Measurements from ENCODE around the gene LDLRAP1. TPM values are rescaled to one million over a fixed set of nuclear protein-coding genes. Genes with fewer than 3 reads are reported as not detected.

The LDLRAP1 gene, protein sequence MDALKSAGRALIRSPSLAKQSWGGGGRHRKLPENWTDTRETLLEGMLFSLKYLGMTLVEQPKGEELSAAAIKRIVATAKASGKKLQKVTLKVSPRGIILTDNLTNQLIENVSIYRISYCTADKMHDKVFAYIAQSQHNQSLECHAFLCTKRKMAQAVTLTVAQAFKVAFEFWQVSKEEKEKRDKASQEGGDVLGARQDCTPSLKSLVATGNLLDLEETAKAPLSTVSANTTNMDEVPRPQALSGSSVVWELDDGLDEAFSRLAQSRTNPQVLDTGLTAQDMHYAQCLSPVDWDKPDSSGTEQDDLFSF
- 30.3 TPM for total RNA-seq
- long read RNA-seq, transcript LDLRAP1-201 (9 exons, 2,940 nt) = major isoform, 46 of 110 reads
- long read RNA-seq, partial matches to known transcripts = 5 of 110 reads
- long read RNA-seq, other reads (novel, unspliced or antisense) = 58 of 110 reads

DNA sequence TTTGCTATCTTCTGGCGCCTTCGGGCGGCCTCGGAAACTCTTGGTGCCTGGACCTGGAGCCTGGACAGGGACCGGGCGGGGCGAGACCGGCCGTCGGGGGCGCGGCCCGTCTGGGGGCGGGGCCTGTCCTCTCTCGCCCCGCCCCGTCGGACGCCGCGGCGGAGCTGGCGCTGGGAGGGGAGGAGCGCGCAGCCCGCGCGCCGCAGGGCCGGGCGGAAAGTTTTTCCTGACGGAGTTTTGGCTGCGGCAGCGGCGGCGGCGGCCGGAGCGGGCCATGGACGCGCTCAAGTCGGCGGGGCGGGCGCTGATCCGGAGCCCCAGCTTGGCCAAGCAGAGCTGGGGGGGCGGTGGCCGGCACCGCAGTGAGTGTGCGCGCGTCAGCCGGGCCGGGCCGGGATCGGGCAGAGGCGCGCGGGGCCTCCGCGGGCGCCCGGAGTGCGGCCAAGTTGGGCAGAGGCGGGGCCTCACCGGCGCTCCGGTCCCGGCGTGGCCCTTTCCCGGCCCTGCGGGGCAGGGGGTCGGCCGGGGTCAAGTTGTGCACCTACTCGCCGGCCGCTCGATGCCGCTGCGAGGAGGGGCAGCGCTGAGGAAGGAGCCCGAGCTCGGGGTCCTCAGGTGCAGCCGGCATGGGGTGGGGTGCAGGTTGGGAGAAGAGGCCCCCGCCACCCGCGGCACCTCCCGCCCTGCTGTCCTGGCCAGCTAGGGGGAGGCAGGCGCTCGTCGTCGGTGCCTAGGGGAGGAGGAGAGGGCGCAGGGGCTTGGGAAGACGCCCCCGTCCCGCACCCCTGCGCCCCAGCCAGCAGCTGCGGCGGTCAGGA, at the start of gene LDLRAP1:
Gene LDLRAP1 (plus strand): TSS at position 182 of the 818 bp plus-strand sequence. CDS start 93 bp downstream, at position 275.
- ATAC-seq (peak; percentile 97), DNase-seq (peak; percentile 83)
- intact Hi-C loops (cut with DNase I) = no loop called here
- Histone ChIP-seq H3K27me3 (ENCODE audit: low read depth) (no peaks in the 10 kb centered on the region), H3K27ac (peak within 1 kb of the TSS; percentile 90), H3K4me1 (peaks cover 38% of the 10 kb centered on the region), H3K9me3 (no peaks in the 10 kb centered on the region), H3K36me3 (no peaks in the 10 kb centered on the region), H3K4me3 (peak within 1 kb of the TSS; percentile 90)
- TF ChIP-seq, protein P1, sequence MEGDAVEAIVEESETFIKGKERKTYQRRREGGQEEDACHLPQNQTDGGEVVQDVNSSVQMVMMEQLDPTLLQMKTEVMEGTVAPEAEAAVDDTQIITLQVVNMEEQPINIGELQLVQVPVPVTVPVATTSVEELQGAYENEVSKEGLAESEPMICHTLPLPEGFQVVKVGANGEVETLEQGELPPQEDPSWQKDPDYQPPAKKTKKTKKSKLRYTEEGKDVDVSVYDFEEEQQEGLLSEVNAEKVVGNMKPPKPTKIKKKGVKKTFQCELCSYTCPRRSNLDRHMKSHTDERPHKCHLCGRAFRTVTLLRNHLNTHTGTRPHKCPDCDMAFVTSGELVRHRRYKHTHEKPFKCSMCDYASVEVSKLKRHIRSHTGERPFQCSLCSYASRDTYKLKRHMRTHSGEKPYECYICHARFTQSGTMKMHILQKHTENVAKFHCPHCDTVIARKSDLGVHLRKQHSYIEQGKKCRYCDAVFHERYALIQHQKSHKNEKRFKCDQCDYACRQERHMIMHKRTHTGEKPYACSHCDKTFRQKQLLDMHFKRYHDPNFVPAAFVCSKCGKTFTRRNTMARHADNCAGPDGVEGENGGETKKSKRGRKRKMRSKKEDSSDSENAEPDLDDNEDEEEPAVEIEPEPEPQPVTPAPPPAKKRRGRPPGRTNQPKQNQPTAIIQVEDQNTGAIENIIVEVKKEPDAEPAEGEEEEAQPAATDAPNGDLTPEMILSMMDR (IDR thresholded peaks at IDR 0.05) = no peak

DNA sequence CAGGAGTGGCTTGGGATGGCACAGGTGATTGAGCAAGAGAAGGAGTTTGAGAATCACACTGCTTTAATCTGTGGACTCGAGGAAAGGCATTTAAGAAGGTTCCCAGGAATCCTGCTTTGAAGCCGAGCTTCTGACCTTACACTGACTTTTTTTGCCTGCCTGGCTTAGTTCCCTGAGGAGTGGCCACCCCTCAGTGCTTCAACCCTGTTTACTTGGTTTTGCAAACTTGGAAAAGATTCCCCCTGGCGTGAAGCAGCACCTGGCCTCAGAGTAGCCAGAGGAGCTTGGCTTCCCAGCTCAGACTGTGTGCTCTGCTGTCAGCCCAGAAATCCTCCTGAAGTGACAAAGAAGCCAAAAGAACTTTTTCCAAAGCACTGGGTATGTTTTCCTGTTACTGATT, 48.5 kb upstream of the LDLRAP1 start:
- TF ChIP-seq, protein P1 (IDR thresholded peaks at IDR 0.05) = no peak
- ATAC-seq (peak; percentile 46 to 58), DNase-seq (no peak)
- Histone ChIP-seq H3K9me3 (no peaks in the 10 kb centered on the region), H3K27me3 (ENCODE audit: low read depth) (no peaks in the 10 kb centered on the region), H3K27ac (no peak overlapping the region), H3K4me3 (no peak overlapping the region), H3K4me1 (no peaks in the 10 kb centered on the region), H3K36me3 (peaks cover 82% of the 10 kb centered on the region)
- intact Hi-C loops (cut with DNase I) = no loop called here

DNA sequence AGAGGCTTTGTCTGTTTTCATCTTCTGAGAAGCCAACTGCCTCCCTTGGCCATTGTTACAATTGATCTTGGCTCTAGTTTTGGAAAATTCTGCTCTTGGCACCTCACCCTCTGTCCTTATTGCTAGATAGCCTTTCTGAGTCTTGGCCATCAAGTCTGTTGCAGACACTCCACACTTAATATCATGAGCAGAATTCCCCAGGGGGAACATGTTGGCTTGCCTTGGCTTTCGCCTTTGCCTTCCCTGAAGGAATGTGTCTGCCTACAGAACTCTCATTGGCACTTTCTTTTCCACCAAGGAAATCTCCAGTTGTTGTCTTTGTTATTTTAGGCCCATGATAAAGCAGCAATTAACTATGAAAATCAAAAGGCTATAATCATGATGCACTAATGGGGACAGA, 42.7 kb upstream of the LDLRAP1 start:
- intact Hi-C loops (cut with DNase I) = no loop called here
- TF ChIP-seq, protein P1 (IDR thresholded peaks at IDR 0.05) = no peak
- peaks cover 40% of the 10 kb centered on the region for H3K36me3 ChIP-seq
- H3K27me3 ChIP-seq (ENCODE audit: low read depth) = no peaks in the 10 kb centered on the region
- no peaks in the 10 kb centered on the region for H3K9me3 ChIP-seq
- DNase-seq (no peak), ATAC-seq (no peak)
- H3K27ac ChIP-seq = no peak overlapping the region
- H3K4me3 ChIP-seq = no peak overlapping the region
- H3K4me1 ChIP-seq = peaks cover 7% of the 10 kb centered on the region

DNA sequence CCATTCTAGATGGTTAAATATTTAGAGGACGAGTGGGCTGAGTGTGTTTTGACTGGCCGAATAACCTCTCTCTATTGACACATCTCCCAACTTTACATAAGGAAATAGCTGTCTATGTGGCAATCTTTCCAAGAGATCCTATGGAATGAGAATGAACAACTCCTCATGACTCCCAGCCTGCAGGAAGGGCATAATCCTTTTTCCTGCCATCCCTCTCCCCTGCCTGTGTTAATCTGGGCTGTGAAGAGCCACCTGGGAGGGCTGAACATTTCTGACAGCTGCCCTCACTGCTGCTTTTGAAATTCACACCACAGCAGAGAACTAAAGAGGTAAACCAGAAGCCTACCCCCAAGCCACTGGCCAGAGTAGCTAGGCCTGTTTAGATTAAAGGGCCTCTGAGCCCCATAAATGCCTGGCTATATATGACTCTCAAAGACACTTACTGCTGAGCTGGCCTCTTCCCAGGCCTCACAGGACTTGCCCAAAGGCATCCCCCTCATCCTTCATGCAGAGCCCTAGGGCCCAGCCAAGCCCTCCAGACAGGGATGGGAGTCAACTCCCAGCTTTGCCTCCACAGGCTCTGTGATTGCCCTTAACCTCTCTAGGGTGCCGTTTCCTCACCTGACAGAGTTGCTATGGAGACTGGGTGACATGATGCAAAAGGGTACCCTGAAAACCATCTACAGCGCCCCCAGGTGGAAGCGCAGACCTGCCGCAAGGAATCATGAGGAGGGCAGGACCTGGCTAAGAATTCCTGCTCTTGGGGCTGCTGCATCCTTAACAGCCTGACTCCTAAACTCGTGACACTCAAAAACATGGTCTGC, 42.0 kb upstream of the LDLRAP1 start:
- H3K4me3 ChIP-seq = no peak overlapping the region
- ATAC-seq (no peak), DNase-seq (no peak)
- no peaks in the 10 kb centered on the region for H3K9me3 ChIP-seq
- H3K27ac ChIP-seq = peak overlapping the region; percentile 24
- H3K36me3 ChIP-seq = peaks cover 33% of the 10 kb centered on the region
- no peaks in the 10 kb centered on the region for H3K27me3 ChIP-seq (ENCODE audit: low read depth)
- TF ChIP-seq, protein P1 (IDR thresholded peaks at IDR 0.05) = no peak
- H3K4me1 ChIP-seq = peaks cover 7% of the 10 kb centered on the region
- intact Hi-C loops (cut with DNase I) = no loop called here

DNA sequence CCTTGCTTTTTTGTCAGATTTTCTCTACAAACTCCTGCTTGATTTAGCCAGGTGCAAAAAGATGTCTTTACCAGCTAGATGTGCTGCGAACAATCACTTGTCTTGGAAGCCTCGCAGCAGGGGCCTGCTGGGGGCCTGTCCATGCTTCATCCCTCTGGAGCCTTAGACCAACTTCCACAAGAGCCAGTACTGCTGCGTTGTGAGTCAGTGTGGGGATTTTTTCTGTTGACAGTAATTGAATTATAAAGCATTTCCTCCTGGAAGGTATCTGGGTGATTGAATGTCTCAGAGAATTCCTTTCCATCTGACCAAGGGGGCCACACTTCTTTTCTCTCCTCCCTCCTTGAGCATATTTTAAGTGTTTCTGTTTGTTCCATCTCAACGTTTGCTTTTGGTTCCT, 40.4 kb upstream of the LDLRAP1 start:
- intact Hi-C loops (cut with DNase I) = no loop called here
- no peak for DNase-seq
- H3K4me3 ChIP-seq = no peak overlapping the region
- no peaks in the 10 kb centered on the region for H3K9me3 ChIP-seq
- no peaks in the 10 kb centered on the region for H3K27me3 ChIP-seq (ENCODE audit: low read depth)
- H3K4me1 ChIP-seq = peaks cover 7% of the 10 kb centered on the region
- TF ChIP-seq, protein P1 (IDR thresholded peaks at IDR 0.05) = no peak
- H3K36me3 ChIP-seq = peaks cover 19% of the 10 kb centered on the region
- no peak for ATAC-seq
- H3K27ac ChIP-seq = no peak overlapping the region

All from lower lobe of right lung (tissue), 2 donors.